GM18873 (cell line): ENCODE measurements around the gene GAPVD1.
"Not testable (repeated sequence)": the region's sequence is repeated elsewhere in the genome, so short reads cannot be mapped to it uniquely, and the experiment has no call there.

Source experiments
- ATAC-seq: cut with Tn5 transposase; IDR thresholded peaks from one replicate; pipeline ENCODE4 v1.9.1; 2021; ENCODE audit warnings: mild to moderate bottlenecking, moderate library complexity, moderate number of reproducible peaks; ENCODE audit not compliant: unreplicated experiment, low FRiP score

Gene GAPVD1

DNA sequence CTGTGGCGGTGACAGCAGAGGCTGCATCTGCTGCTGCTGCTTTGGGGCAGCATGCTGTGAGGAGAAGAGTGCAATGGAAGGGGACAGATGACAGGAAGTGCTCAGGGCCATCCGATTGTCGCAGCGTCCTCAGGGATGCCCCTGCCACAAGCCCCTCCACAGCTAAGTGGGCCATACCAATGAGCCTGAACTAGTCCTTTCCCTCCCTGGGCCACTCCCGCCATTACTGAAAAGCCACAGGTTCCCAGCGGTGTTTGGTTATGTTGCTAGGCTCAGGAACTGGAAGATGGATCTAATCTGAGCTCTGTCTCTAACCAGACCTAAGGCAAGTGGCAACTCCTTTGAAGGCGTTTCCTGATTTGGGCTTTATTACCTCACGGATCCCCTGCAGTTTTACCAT, 109.2 kb downstream of the GAPVD1 start:
- no peak for ATAC-seq

DNA sequence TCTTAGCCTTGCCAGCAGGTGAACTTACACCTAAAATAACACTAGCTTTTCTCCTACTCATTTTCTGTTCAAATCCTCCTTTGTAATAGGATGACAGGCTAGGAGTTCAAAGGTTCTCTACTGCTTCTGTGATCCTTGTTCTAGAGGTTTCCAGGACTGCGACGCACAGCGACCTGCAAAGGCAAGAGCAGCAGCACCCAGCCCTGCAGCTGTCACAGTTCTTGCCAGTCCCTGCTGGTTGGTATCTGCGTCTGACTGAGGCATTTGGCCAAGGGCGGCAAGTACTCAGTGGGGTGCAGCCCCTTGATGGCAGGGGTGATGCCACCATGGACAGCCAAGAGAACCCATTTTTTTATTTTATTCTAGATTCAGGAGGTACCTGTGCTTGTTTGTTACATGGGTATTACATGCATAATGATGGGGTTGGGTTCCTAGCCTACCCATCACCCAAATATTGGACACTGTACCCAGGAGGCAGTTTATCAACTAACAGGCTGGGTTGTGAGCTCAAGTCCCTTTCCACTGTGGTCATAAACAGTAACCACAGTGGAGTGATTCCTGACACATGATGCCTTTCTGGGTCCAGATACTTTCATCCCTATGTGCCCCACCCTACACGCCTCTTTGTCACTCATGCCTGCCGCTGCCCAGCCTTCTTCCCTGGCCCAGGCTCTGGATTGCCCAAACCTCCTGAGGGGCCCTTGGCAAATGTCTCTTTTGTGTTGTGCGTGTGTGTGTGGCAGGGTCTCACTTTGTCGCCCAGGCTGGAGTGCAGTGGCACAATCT, 111.0 kb downstream of the GAPVD1 start:
- ATAC-seq: no peak

DNA sequence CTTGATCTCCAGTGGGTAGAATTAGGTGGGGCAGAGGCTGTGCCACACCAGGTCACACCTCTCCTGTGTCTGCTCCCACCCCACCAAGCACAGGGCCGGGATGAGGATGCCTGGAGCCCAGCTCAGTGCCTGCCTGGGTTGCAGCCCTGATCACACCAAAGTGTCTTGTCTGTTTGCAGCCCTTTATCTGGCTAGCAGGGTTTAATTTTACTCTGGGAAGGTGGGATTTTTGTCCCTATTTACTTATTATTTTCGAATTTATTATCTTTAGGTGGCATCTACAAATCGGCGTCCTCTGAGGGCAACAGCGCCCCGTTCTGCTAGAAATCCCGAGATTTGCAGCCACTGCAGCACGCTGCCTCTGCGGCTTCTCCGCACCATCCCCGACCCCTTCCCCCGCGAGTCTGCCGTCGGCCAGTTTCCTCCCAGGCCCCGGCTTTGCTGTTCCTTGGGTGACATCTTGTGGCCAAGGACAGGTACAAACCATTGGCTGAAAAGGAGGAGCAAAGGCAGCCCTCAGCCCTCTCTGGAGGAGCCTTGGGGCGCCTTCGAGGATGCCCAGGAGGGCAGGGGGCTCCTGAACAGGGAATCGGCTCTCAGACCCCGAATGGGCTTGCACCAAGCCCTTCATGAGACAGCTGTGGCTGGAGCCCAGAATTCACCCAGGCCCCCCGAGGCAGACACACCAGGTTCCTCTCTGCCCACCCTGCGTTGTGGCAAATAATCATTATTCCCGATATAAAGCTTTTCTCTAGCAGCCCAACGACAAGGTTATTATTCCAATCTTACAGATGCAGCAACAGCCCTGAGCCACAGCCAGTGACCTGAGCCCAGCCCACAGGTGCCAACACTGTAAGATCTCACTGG, 113.0 kb downstream of the GAPVD1 start:
- ATAC-seq: no peak

DNA sequence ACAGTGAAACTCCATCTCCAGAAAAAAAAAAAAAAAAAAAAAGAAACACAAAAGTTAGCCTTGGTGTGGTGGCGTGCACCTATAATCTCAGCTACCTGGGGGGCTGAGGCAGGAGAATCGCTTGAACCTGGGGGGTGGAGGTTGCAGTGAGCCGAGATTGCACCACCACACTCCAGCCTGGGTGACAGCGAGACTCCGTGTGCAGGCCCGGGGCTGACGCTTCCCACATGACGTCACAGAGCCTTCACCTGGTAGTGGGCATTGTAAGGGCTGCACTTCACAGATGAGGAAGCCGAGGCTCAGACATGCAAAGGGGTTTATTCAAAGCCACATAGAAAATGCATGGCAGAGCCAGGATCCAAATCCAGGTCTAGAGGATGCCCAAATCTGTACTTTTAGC, 114.2 kb downstream of the GAPVD1 start:
- no peak for ATAC-seq

DNA sequence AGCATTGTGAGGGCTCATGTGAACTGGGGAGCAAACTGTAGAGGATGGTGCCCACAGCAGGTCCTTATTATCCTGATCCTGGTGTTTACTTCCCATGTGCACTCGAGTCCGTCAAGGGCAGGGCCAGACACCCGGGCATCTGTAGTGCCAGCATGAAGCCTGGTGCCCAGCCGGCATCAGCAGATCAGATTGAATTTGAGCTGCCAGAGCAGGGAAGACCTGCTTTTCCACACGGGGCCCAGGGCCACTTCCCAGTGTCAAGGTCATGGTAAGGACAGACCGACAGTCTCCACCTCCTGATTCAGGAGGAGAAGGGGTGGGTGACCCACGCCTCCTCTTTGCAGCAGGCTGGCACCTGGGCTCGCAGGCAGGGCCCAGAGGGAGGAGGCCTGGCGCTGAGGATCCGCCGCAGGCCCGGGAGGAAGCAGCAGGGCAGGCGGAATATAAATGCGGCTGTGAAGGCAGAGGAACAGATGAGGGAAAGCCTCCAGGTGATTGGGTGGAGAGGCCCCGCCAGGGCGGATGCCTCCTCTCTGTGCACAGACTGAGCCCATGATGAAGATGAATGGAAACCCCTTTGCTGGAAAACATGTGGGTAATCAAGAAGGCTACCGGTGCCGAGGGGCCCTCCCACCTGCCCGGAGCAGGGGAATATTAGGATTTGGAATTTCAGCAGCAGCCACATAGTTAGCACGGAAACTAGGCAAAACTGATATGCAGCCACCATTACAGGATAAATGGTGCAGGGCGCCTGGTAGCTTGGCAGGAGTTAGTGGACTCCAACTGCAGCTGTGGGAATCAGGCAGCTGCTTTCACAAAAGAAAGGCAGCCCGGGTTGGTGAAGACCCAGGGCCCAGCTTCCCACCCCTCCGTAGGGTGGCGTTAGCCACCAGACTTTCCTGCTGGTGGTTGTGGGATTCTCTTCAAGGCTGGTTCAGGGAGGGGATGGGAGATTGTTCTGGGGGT, 114.9 kb downstream of the GAPVD1 start:
- ATAC-seq: no peak

DNA sequence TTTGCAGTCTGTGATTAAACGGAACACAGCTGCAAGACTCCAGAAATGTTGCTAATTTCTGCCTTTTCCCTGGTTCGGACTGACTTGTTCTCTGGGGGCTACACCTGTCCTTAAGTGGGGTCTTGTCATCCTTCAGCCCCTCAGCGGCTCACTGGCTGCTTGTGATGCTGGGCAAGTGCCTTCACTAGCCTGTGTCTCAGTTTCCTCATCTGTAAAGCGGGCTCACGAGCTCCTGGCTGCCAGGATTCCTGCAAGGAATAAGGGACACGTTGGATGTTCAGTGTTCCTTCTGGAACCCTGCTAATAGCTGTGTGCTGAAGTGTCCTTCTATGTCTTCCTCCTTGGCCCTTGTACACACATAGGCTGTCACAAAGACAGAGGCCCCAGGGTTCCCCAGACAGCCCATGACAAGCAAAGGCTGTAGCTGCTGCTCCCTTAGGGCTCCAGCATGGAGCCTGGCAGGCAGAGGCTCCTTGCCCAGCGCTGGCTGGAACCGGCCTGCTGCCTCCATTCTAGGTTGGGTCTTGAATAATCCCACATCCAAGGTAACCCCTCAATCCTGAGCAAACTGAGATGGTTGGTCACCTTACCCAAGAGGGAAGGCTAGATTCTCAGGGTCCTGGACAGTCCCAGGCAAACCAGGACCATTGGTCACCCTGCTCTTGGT, 116.1 kb downstream of the GAPVD1 start:
- ATAC-seq: no peak

DNA sequence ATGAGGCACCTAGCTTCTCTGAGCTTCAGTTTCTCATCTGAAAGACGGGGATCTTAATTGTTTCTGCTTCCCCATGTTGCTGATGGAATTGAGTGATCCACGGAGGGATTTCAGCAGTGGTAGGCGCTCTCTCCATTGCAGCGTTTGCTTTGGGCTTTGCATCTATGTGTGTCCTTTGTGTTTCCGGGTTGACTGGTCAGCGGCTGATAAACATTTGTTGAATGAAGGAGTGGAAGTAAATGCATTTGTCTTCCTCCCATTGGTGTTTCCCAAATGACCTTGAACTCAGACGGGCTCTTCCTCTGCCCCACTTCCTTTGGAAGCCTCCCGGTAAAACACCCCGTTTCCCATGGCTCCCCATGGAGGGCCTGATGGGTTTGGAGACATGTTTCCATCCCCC, 117.2 kb downstream of the GAPVD1 start:
- no peak for ATAC-seq

DNA sequence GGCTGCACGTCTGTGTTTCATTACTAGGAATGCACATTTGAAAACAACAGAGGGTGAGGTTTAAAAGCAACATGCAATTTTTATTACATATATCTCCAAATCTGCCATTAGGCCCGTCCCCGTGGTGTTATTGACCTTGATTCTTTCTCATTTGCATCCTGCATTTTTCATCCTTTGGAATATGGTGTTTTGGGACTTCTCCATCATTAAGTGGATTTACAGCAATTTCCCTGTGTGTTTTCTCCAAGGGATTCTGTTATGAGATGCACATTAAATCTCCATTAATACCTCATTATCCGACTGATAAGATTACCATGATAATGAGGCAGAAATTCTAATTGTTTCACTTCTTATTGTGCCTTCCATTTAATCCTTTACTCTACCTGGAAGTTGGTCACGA, 117.6 kb downstream of the GAPVD1 start:
- no peak for ATAC-seq

DNA sequence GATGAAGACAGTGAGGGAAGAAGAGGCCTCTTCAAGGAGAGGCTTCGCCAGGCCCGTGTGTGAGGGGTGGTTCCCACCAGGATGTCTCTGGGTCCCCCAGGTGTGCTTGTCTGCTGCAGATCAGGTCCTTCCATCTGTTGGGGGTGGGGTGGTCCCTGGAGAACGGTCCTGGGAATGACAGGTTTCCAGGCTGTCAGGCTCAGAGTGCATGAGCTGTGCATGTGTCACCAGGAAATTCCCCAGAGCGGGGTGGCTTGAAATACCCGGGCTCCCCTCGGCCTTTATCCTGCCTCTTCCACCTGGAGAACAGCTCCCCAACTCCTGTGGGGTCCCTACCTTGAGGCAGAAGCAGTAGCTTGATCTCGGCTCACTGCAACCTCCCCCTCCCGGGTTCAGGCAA, 118.8 kb downstream of the GAPVD1 start:
- ATAC-seq: no peak

DNA sequence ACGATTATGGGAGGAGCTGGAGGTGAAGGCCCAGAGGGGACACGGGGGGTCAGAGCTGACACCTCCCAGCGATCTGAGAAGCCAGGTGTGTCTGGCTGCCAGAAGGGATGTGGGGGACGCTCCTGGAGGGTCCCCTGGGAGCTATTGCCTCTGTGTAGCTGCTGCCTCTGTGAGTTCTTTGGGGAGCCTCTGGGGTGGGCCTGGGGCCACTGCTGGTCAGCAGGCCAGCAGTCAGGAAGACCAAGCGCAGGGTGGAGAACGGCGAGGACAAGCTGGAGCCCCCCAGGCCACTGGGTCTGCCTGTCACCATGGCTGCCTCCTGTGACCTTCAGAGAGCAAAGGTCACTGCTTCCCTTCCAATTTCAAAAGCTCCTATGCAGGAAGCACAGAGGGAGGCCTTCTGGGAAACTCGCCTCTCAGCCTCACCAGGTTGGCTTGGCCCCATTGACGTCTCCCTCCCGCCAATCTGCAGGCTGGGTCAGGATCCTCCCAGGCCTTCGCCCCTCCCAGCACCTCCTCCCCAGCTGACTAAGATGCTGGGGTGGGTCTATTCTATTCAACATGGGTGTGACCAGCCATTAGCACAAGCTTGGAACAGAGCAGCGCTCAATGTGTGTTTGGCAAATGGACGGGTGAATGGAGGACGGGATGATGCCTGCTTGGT, 126.4 kb downstream of the GAPVD1 start:
- ATAC-seq: no peak

DNA sequence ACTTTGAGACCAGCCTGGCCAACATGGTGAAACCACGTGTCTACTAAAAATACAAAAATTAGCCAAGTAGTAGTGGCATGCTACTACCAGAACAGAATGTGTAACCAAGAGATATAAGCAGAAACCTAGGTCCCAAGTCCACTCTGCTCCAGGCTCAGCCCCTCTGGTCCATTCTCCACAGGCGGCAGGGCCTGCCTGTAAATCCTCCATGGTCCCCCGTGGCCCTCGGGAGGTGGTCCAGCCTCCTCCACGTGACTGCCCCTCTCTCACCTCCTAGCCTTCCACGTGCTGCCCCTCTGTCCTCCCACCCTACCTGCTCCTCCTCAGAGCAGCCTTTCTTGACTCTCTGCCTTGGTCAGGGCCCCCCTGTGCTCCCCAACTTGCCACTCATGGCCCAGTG, 127.4 kb downstream of the GAPVD1 start:
- ATAC-seq: no peak

DNA sequence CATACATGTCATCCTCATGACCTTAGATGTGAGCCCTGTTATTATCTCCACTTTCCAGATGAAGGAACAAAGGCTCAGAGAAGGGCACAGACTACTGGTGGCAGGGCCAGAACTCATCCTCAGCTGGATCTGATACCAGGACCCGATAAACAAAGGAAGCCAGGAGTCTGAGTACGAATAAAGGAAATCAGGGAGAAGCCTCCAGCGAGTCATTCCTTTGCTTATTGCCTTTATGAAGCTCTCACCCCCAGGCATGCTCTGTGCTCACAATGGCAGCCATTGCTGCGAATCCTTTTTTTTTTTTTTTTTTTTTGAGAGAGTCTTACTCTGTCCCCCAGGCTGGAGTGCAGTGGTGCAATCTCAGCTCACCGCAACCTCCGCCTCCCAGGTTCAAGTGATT, 130.1 kb downstream of the GAPVD1 start:
- ATAC-seq: no peak

DNA sequence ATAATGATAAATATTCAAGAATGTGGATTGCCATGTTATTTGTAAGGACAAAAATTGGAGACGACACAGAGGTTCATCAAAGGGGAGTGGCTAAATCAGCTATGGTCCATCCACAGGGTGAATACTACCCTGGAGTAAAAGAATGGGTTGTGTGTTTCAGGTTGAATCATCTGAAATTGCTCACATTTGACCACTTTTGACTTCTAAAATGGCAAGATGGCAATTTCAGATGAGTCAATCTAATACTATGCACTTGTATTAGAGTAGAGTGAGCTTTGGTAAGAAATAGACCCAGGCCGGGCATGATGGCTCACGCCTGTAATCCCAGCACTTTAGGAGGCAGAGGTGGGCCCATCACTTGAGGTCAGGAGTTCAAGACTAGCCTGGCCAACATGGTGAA, 131.8 kb downstream of the GAPVD1 start:
- ATAC-seq: no peak

DNA sequence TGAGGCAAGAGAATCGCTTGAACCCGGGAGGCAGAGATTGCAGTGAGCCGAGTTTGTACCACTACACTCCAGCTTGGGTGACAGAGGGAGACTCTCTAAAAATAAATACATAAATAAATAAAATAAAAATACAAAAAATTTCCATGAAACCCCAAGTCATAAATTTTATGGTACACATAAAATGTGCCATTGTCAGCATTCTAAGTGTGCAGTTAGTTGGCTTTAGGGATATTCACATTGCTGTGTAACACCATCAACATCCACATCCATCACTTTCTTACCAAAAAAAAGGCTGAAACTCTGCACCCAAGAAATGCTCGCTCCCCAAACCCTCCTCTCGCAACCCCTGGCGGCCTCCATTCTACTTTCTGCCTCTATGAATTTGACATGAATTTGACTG, 135.2 kb downstream of the GAPVD1 start:
- ATAC-seq: no peak

DNA sequence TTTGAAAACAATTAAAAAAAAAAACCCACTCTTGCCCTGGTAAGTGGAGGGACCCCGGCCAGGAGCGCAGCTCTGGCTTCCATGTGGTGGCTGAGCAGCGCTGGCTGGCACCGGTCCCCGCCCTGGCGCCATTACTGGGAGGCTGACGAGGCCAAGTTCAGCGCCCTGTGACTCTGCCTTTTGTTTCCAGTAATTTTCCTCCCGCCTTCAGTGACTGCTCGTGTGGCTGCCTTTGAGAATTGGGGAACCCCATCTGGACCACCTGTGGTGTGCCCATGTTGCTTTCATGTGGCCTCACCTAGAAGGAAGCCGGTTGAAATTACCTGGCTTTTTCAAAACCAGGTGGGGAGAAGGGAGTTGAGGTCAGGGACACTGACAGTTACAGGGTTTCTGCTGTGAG, 136.1 kb downstream of the GAPVD1 start:
- no peak for ATAC-seq

DNA sequence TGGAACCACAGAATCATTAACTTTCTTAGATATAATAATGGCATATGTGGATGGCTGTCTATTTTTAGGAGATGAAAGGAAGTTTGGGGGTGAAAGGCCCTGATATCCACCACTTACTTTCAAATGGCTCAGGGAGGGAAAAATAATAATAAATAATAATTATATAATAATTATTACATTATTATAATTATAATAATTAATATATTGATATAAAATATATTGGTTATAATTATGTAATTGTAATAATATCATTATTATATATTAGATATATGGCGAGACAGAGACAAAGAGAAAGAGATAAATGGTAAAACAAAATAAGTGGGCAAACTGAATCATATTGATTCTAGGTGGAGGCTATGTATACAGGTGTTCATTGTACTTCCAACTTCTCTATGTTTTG, 136.6 kb downstream of the GAPVD1 start:
- ATAC-seq: no peak

DNA sequence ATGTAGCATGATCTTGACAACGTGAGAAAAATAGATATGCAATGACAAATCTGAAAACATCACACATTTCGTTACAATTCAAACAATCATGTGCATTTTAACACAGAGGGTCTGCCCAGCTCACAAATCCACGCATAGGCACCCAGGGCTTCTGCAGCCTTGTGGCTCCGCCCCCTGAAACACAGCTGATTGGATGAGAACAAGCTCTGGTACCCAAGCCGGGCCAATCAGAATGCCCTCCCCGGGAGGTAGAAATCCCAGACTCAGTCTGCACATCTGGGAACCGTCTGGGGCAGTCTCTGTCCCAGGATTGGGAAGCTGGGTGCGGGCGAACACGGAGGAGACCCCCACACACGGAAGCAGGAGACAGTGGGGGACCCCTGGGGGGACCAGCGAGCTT, 137.5 kb downstream of the GAPVD1 start:
- ATAC-seq: no peak

DNA sequence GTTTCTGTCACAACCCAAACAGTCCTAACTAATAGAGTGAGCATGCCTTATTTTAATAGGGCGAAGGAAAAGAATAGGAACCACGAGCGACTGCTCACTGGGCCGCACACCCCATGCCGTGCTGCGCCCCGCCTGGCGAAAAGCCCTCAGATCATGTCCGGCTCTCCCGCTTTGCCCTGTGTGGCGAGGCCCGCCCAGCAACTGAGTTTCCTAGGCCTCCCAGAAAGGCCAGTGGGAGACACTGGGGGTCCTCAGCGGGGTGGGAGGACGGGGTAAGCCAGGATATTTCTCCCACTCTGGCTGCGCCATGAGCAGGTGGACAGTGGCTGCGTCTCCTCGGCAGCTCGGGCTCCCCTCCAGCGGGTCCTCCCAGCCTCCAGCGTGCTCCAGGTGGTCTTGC, 138.0 kb downstream of the GAPVD1 start:
- no peak for ATAC-seq

DNA sequence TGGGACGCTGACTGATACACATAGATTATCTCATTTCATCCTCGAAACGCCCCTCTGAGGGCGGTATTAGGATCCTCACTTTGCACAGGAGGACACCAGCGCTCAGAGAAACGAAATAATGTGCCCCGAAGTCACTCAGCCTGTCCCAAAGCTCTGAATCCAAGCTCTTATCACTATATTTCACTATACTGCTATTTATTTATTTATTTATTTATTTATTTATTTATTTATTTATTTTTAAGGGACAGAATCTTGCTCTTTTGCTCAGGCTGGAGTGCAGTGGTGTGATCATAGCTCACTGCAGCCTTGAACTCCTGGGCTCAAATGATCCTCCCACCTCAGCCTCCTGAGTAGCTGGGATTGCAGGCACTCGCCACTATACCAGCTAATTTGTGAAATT, 138.6 kb downstream of the GAPVD1 start:
- ATAC-seq: not testable (repeated sequence)
